Right atrium auricular region (tissue), 2 donors: Measurements from ENCODE around the gene SSBP4. TPM values are rescaled to one million over a fixed set of nuclear protein-coding genes. Genes with fewer than 3 reads are reported as not detected.
A peak's percentile ranks its signal among the peaks of the same experiment; 100 is the strongest.

ENCODE experiments used
- DNase-seq: peaks from one replicate; pipeline ENCODE4 v3.0.0-alpha.2; 2019; ENCODE audit warnings: low spot score
- H3K27ac ChIP-seq, 2 donors: fragments of 200-600 bp; sonication (generic); 1 replicate in 1 of 2; 2 replicates in 1 of 2; pipeline ENCODE4 v1.5.1; 2016 to 2019
- H3K27me3 ChIP-seq, 2 donors: fragments of 200-600 bp; sonication (generic); one replicate each; pipeline versions ENCODE4 v1.5.1 to v1.6.0; 2017 to 2019
- H3K36me3 ChIP-seq: fragments of 200-600 bp; sonication (generic); one replicate; pipeline ENCODE4 v1.5.1; 2016
- H3K4me1 ChIP-seq, 2 donors: fragments of 200-600 bp; sonication (generic); one replicate each; pipeline versions ENCODE4 v1.5.1 to v1.6.0; 2017 to 2019
- H3K4me3 ChIP-seq, 2 donors: fragments of 200-600 bp; sonication (generic); 1 replicate in 1 of 2; 2 replicates in 1 of 2; pipeline ENCODE4 v1.5.1; 2017 to 2019; ENCODE audit warnings: mild to moderate bottlenecking in 1 of 2, moderate library complexity in 1 of 2
- H3K9me3 ChIP-seq, 2 donors: fragments of 200-600 bp; sonication (generic); one replicate each; pipeline ENCODE4 v1.5.1; 2019
- total RNA-seq, 2 donors: library from RNA; depleted of rRNA; stranded (reverse); fragments of >200 nt; gene quantifications; one replicate each; pipeline ENCODE4 v1.1.0, GENCODE V29; 2016
- TF ChIP-seq, protein P1 (sequence below), 2 donors: fragments of 200-600 bp; sonication (generic); IDR thresholded peaks; one replicate each; pipeline ENCODE4 v1.5.1; 2019; ENCODE audit warnings: antibody characterized with exemption in 2 of 2

The SSBP4 gene
- total RNA-seq, 2 donors from 2014 or later, result 31.7 to 59.5 TPM

DNA sequence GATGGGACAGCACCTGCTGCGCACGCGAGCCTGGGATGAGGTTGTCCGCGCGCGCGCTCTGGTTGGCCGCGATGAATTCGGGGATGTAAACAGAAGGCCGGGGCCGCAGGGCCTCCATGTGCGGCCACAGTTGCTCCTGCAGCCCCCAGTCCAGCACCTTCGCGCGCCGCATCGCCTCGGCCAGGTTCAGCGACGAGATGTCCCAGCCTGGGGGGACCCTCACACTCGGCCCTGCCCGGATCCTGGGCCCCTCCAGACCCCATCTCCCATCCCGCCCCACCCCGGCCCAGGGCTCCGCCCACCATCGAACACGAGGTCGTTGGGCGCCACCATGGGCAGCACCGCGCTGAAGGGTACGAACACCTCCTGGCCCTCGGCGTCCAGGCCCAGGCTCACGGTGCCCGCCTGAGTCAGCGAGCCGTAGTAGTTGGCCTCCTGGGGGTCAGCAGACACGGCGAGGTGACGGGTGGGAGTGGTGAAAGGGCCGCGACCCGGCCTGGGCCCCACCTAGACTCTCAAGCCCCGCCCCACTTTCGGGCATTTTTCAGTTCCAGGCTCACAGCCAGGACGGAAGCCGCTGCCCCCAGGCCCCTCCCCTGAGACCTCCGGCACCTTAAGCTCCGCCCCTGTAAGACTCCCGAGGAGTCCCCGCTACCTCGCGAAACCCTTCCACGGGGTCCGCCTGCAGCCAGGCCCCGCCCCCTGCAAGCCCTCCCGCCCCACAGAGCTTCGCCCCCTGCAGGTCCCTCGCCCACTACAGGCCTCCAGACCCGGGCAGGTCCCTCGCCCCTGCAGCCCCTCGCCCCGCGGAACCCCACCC, 17.7 kb downstream of the SSBP4 start:
- Histone ChIP-seq H3K36me3 (no peaks in the 10 kb centered on the region), H3K27me3 (no peaks in the 10 kb centered on the region), H3K9me3 (no peaks in the 10 kb centered on the region), H3K4me1 (peaks cover 0 to 50% of the 10 kb centered on the region in 2 donors), H3K27ac (peak overlapping the region; percentile 79 to 87), H3K4me3 (peak overlapping the region; percentile 55 to 63)
- peak; percentile 77 for DNase-seq
- TF ChIP-seq, protein P1, sequence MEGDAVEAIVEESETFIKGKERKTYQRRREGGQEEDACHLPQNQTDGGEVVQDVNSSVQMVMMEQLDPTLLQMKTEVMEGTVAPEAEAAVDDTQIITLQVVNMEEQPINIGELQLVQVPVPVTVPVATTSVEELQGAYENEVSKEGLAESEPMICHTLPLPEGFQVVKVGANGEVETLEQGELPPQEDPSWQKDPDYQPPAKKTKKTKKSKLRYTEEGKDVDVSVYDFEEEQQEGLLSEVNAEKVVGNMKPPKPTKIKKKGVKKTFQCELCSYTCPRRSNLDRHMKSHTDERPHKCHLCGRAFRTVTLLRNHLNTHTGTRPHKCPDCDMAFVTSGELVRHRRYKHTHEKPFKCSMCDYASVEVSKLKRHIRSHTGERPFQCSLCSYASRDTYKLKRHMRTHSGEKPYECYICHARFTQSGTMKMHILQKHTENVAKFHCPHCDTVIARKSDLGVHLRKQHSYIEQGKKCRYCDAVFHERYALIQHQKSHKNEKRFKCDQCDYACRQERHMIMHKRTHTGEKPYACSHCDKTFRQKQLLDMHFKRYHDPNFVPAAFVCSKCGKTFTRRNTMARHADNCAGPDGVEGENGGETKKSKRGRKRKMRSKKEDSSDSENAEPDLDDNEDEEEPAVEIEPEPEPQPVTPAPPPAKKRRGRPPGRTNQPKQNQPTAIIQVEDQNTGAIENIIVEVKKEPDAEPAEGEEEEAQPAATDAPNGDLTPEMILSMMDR (IDR thresholded peaks at IDR 0.05), result peak in 1 of 2 donors; percentile 25

DNA sequence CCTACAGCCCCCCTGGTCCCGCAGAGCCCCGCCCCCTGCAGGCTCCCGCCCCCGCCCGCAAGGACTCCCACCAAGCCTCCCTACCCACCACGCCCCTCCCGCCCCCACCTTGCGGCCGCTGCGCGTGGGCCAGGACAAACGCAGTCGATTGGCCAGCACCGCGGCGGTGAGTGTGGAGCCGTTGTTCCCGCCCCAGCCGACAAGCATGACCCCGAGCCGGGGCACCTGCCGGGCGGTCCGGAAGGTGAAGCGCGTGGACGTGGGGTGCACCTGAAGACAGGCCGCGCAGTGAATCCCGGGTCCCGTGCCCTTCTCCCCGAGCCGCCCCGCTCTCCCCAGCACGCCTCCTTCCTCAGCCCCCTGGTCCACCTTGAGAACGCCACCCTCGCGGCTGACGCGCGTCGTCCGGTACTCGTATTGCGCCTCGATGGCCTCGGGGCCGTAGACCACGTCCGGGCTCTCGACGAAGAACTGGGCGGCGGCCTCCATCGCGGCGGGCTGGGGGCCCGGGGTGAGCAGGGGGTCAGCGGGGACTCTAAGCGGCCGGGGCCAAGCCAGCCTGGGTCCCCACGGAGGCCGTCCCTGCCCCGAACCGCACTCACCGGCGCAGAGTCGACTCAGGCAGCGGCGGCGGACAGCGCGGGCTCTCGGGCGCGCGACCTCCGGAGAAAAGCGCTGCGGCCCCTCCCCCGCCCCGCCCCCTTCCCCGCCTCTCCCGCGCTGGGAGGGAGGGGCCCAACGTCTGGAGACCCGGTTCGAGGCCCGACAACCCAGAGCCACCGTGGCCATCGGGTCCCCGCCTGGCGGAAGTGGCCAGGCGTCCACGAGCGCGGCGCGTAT, 18.5 kb downstream of the SSBP4 start, which contains the start of gene ISYNA1:
ISYNA1 (minus strand) TSS at position 643 of the 840 bp plus-strand sequence; CDS start at position 489, 154 bp downstream.
- no peak for DNase-seq
- TF ChIP-seq, protein P1 (IDR thresholded peaks at IDR 0.05), result peak in 1 of 2 donors; percentile 5

DNA sequence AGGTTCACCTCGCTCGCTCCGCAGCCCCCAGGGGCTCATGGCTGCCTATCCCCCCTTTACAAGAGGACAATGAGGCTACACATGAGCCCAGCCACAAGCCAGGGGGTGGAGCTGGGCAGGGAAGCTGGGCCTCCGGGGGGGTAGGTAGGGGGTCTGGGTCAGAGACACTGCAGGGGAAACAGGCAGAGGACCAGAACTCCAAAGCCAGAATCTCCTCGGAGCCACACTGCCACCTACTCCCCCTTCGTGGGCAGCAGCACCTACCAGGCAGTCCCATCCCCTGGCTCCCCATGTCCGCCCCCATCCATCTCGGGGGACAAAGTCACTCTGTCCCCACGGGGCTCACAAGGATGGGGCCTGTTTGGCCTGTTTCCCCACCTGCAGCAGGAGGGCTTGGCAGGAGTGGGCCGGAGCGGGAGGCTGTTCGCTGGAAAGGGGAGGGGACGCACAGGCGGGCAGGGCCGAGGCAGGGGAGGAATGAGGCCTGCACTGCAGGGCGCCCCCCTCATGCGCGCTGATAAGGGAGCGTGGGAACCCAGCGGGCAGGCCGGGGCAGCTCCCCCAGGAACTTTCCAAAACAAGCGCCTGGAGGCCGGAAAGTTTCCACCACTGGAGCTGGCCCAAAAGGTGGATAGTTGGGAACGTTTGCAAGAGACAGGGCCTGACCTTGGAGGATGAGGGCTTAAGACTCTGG, 19.3 kb downstream of the SSBP4 start:
- Histone ChIP-seq H3K4me3 (peak overlapping the region; percentile 55 to 63), H3K27ac (peak overlapping the region; percentile 79 to 87), H3K4me1 (peaks cover 0 to 41% of the 10 kb centered on the region in 2 donors), H3K36me3 (peaks cover 2% of the 10 kb centered on the region), H3K27me3 (no peaks in the 10 kb centered on the region), H3K9me3 (no peaks in the 10 kb centered on the region)
- TF ChIP-seq, protein P1 (IDR thresholded peaks at IDR 0.05), result no peak
- no peak for DNase-seq

More for the DNA sequence above, 18.5 kb downstream of the SSBP4 start, which contains the start of gene ISYNA1:
- peak within 1 kb of the TSS; percentile 55 to 63 for H3K4me3 ChIP-seq
- H3K36me3 ChIP-seq, result no peaks in the 10 kb centered on the region
- H3K9me3 ChIP-seq, result no peaks in the 10 kb centered on the region
- peak within 1 kb of the TSS; percentile 79 to 87 for H3K27ac ChIP-seq
- peaks cover 0 to 48% of the 10 kb centered on the region in 2 donors for H3K4me1 ChIP-seq
- H3K27me3 ChIP-seq, result no peaks in the 10 kb centered on the region

DNA sequence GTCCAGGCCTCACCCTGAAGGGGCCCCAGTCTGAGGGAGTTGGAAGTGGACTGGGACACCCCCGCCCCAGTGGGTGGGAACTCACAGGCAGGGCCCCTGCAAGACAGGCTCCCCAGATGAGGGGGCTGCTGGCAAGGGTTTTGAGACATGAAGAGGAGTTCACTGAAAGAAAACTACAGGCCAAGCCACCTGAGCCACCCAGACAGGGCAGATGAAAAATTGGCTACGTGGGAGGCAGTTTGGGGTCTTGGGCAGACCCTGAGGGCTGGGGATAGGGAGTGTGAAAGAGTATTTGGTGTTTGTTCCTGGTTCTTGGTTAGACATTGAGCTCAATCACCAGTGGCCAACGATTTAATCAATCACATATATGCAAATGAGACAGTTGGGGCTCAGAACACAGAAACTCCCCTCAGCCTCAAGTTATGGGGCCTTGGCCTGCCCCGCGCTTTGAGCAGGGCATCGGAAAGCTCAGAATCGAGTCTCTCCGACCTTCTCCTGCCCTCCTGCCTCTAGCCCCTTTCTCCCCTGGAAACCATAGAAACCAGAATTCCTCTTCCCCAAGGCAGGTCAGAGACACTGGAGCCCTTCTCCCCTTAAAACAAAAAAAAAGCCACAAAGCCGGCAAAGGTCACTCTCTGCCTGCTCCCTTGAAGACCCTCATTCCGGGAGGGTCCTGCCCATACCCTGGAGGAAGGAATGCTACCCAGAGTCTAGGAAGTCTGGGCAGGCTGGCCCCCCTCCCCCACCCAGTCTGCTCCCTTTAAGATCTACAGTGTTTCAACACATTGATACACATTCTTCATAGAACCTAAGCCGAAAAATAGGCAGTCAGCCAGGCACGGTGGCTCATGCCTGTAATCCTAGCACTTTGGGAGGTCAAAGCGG, 20.1 kb downstream of the SSBP4 start:
- TF ChIP-seq, protein P1 (IDR thresholded peaks at IDR 0.05), result no peak
- DNase-seq, result no peak
- H3K4me3 ChIP-seq, result no peak overlapping the region
- peaks cover 10% of the 10 kb centered on the region for H3K36me3 ChIP-seq
- no peaks in the 10 kb centered on the region for H3K9me3 ChIP-seq
- H3K4me1 ChIP-seq, result peaks cover 0 to 35% of the 10 kb centered on the region in 2 donors
- no peaks in the 10 kb centered on the region for H3K27me3 ChIP-seq
- H3K27ac ChIP-seq, result peak overlapping the region; percentile 79 to 87

DNA sequence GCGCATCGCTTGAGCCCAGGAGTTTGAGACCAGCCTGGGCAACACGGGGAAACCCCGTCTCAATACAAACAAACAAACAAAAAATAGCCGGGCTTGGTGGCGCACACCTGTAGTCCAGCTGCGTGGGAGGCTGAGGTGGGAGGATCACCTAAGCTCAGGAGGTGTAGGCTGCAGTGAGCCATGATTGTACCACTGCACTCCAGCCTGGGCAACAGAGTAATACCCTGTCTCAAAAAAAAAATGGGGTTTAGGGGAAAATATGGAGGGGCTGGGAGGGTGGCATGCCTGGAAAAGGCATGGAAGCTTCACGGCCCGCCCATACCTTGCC, 20.7 kb downstream of the SSBP4 start:
- H3K27ac ChIP-seq, result peak overlapping the region in 1 of 2 donors; percentile 87
- H3K4me1 ChIP-seq, result peaks cover 0 to 31% of the 10 kb centered on the region in 2 donors
- peaks cover 16% of the 10 kb centered on the region for H3K36me3 ChIP-seq
- H3K9me3 ChIP-seq, result no peaks in the 10 kb centered on the region
- no peaks in the 10 kb centered on the region for H3K27me3 ChIP-seq
- TF ChIP-seq, protein P1 (IDR thresholded peaks at IDR 0.05), result no peak
- DNase-seq, result no peak
- H3K4me3 ChIP-seq, result no peak overlapping the region
